ENCODE measurements around the gene BAHD1.

Gene BAHD1

DNA sequence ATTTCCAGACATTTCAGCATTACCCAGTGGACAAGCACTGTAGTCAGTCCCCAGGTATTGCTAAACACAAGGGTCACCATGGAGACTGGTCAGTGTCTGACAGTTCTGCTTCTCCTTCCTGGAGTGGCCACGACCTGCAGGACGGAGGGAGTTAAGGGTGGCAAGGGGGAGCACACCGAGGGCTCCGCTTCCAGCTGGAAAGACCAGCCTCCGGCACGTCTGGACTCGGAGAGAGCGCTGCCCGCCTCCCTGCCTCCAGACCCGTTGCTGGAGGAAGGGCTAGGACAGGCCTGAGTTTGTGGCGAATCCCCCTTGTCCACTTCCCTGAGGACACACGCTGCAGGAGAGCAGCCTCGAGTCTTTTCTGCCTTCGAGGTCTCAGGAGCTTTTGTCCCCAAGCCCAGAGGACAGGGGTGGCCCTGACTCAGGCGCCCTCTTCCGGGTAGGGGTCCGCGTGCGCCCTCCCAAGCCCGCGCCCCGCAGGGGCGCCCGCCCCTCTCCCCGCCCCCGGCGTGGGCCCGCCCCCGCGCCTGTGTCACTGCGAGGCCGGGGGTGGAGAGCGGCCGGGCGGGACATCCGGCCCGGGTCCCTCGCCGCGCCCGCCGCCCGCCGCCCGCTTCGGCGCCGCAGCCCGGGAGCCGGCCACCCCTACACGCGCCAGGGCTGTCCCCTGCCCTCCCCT is 29.8 kb downstream of the BAHD1 start, which contains the start of gene CHST14:
TSS of gene CHST14 (plus strand) at position 562 of the 682 bp plus-strand sequence. CDS start 230 bp downstream, outside the sequence.
- DNase-seq: peak; percentile 44

DNA sequence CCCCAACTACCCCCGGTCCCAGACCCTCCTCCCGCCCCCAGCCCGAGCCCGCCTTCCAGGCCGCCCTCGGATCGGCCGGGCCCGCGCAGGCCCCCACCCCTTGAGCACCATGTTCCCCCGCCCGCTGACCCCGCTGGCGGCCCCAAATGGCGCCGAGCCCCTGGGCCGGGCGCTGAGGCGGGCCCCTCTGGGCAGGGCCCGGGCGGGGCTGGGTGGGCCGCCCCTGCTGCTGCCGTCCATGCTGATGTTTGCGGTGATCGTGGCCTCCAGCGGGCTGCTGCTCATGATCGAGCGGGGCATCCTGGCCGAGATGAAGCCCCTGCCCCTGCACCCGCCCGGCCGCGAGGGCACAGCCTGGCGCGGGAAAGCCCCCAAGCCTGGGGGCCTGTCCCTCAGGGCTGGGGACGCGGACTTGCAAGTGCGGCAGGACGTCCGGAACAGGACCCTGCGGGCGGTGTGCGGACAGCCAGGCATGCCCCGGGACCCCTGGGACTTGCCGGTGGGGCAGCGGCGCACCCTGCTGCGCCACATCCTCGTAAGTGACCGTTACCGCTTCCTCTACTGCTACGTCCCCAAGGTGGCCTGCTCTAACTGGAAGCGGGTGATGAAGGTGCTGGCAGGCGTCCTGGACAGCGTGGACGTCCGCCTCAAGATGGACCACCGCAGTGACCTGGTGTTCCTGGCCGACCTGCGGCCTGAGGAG is 30.5 kb downstream of the BAHD1 start:
- no peak for DNase-seq

DNA sequence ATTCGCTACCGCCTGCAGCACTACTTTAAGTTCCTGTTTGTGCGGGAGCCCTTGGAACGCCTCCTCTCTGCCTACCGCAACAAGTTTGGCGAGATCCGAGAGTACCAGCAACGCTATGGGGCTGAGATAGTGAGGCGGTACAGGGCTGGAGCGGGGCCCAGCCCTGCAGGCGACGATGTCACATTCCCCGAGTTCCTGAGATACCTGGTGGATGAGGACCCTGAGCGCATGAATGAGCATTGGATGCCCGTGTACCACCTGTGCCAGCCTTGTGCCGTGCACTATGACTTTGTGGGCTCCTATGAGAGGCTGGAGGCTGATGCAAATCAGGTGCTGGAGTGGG is 31.0 kb downstream of the BAHD1 start:
- DNase-seq: no peak

DNA sequence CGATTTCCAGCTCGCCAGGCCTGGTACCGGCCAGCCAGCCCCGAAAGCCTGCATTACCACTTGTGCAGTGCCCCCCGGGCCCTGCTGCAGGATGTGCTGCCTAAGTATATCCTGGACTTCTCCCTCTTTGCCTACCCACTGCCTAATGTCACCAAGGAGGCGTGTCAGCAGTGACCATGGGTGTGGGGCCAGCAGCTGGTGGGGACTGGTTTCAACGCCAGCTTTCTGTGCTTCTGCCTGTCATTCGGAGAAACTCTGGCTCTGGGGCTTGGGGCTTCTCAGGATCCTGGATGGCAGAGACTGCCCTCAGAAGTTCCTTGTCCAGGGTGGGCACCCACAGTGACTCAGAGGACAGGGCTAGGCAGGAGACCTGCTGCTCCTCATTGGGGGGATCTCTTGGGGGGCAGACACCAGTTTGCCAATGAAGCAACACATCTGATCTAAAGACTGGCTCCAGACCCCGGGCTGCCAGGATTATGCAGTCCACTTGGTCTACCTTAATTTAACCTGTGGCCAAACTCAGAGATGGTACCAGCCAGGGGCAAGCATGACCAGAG is 31.5 kb downstream of the BAHD1 start:
- DNase-seq: no peak

DNA sequence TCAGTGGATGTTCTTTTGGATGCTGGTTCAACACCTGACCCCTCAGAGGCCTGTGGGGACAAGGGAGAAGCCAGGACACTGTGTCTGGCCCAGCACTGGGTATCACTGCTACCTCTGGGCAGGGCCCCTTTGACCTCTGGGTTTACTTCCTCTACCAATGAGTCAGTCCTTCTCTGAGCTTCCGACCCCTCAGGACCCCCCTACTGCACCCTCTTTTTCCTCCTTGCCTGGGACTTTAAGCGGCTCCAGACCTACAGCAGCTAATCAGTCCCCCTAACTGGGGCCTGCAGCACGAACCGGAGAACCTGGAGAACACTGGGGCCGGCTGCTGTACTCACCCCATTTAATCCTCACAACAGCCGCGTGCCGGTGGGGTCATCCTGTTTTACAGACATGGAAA is 33.8 kb downstream of the BAHD1 start:
- no peak for DNase-seq

DNA sequence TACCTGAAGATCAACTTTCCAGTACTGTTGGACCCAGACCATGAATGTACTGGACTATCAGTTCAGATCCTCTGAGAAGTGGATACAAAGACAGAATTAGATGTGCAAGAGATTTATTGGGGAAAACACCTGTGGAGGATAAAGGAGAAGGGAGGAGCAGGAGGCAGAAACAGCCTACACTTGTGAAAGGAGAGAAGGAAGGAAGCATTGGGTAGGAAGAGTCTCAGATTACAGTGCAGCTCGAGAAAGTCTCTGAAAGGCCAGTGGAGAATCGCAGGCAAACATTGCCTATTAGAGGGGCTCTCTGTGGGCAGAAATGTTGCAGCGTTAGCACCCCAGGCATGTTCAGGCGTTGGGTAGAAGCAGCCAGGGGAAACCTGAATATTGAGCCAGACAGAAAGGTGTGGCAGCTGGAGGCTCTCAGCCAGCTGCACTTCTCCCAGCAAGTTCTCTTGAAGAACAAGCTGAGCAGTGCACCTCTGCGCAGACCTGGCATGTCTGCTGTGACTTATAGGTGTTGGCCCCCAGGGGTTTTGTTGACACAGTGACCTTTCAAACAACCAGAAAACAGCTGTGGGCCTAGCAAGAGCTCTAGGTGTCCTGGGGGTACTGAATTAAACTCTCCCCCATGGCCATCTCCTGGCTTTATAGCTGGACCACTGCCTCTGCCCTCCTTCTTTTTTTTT is 37.0 kb downstream of the BAHD1 start:
- DNase-seq: no peak

DNA sequence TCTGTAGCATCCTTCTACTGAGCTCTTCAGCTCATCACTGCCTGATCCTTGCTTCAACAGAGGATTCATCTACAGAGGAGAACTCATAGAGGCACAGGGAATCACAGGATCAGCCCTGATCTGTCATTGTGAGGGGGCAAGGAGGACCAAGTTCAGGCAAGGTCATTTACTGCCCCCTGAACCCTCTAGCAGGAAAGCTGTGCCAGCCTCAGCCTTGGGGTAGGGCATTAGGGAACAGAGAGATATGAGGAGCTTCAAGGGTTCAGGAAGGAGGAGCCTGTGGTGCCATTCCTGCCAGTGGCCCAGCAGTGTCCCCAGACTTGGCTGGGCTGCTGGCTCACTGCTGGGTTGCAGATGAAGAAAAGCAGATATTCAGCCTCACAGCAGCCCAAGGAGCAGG is 38.3 kb downstream of the BAHD1 start:
- DNase-seq: no peak

DNA sequence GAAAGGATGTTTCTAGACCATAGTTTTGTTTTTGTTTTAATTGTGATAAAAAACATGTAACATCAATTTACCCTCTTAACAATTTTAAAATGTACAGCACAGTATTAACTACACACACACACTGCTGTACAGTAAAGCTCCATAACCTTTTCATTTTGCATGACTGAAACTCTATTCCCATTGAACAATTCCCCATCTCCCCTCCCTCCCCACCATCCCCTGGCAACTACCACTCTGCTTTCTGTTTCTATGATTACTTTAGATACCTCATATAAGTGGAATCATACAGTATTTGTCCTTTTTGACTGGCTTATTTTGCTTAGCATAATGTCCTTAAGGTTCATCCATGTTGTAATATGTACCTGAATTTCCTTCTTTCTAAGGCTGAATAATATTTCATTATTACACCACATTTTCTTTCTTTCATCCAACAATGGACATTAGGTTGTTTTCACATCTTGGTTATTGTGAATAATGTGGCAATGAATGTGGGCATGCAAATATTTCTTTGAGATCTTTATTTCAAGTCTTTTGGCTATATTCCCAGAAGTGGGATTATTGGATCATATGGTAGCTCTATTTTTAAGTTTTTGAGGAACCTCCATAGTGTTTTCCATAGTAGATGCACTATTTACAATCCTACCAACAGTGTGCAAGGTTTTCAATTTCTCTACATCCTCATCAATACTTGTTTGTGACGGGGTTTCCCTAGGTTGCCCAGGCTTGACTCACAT is 40.8 kb downstream of the BAHD1 start:
- no peak for DNase-seq

DNA sequence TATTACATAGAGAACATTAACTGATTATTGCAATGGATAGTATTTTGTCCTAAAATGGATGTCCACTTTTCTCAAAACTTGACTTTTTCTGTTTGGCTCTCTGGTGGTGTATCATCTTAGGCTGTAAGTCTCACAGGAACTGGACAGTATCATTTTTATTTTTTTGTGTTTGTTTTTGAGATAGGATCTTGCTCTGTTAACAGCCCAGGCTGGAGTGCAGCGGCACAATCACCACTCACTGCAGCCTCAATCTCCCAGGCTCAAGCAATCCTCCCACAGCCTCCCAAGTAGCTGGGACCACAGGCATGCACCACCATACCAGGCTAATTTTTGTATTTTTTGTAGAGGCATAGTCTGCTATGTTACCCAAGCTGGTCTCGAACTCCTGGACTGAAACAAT is 43.2 kb downstream of the BAHD1 start:
- no peak for DNase-seq

DNA sequence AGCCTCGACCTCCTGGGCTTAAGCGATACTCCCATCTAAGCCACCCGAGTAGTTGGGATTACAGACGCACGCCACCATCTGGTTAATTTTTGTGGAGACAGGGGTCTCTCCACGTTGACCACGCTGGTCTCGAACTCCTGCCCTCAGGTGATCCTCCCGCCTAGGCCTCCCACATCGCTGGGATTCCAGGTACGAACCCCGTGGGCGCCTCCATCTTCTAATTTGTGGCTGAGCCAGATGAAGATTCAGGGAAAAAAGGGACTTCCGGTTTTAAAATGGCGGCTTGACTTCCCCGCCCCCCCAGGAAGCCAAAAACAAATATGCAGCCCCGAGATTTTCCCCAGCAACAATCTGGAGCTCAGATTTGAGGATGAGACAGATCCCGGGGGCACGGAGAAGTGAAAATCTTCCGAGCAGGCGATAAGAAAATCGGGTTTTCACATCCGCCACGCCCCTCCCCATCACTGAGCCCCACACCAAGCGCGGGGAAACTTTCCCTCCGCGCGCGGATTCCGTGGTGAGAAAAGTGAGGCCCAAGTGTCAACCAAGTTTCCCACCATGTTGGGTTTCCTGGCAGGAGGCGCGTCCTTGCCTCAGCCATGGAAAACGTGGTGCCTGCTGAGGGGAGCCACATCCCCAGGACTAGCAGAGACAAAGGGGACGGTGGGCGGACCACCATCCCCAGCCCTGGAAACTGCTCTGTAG is 45.5 kb downstream of the BAHD1 start:
- no peak for DNase-seq

DNA sequence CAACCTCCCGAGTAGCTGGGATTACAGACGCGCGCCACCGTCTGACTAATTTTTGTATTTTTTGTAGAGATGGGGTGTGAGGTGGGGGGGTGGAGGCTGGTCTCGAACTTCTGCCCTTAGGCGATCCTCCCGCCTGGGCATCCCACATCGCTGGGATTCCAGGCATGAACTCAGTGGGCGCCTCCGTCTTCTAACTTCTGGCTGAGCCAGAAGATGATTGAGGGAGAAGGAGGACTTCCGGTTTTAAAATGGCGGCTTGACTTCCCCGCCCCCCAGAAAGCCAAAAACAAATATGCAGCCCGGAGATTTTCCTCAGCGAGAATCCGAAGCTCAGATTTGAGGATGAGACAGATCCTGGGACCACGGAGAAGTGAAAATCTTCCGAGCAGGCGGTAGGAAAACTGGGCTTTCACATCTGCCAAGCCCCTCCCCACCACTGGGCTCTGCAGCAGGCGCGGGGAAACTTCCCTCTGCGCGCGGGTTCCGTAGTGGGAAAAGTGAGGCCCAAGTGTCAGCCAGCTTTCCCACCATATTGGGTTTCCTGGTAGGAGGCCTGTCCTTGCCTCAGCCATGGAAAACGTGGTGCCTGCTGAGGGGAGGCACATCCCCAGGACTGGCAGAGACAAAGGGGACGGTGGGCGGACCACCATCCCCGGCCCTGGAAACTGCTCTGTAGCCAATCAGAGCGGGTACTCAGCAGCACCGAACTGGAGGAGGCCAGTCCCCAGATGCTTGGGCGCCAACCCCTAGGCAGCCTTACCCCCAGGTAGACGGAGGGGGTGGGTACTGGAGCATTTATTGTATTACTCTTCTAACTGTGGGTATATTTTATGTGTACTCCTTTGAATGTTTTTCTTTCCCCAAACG is 47.3 kb downstream of the BAHD1 start:
- no peak for DNase-seq

DNA sequence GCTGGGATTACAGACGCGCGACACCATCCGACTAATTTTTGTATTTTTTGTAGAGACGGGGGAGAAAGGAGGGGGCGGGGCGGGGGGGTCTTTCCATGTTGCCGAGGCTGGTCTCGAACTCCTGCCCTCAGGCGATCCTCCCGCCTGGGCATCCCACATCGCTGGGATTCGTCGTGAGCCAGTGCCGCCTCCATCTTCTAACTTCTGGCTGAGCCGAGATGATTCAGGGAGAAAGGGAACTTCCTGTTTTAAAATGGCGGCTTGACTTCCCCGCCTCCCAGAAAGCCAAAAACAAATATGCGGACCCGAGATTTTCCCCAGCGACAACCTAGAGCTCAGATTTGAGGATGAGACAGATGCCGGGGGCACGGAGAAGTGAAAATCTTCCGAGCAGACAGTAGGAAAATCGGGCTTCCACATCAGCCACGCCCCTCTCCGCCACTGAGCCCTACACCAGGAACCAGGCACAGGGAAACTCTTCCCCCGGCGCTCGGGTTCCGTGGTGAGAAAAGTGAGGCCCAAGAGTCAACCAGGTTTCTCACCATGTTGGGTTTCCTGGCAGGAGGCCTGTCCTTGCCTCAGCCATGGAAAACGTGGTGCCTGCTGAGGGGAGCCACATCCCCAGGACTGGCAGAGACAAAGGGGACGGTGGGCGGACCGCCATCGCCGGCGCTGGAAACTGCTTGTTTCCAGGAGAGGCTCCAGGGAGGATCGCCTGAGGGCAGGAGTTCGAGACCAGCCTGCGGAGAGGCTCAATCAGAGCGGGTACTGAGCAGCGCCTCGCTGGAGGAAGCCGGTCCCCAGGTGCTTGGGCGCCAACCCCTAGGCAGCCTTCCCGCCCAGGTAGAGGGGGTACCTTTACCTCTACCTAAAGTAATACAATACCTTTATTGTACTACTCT is 48.8 kb downstream of the BAHD1 start:
- no peak for DNase-seq

DNA sequence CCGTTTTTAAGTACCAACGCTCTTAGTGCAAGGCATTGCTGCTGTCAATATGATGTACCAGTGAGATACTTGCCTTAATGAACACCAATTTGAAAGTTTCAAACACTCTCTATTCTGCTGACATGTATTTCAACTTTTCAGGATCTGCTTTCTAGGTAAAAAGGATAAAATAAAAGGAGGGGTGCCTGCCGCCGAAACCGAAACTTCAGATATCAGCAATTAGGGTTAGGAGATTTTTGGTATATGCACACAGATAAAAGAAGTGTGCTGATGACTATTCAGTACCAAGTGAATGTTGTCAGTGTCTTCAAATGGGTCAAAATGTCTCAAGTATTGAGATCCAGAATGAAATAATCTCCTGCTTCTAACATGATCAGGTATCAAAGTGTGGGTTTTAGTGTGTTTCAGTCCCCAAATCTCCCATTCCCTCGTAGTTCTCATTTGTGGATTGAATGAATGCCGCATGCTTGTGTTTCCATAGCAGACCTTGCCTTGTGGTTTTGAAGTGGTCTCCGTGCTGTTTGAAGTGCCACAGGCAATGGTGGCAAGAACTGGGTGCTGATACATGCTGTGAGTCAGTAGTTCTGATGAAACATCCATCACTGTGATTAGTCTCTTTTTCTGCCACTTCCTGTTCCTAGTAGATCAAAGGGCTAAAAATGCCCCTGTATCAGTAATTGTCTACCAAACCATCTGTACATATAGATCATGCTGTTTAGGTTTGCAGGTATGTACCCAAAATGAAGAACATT is 52.5 kb downstream of the BAHD1 start:
- no peak for DNase-seq

DNA sequence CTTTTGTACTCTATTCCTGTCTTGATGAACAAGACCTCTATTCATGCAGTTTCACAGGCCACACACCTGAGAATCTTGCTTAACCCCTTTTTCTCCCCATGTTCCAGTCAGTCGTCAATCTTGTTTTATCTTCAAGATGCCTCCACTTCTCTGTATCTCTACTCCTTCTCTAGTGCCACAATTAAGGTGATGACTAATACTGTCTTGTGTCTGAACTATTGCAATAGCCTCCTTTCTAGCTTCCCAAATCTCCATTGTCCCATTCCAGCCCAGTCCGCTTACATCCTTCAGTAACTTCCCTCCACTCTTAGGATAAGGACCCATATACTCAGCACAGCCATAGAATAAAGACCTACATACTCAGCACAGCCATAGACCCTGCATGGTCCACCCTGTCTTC is 54.8 kb downstream of the BAHD1 start:
- DNase-seq: no peak

DNA sequence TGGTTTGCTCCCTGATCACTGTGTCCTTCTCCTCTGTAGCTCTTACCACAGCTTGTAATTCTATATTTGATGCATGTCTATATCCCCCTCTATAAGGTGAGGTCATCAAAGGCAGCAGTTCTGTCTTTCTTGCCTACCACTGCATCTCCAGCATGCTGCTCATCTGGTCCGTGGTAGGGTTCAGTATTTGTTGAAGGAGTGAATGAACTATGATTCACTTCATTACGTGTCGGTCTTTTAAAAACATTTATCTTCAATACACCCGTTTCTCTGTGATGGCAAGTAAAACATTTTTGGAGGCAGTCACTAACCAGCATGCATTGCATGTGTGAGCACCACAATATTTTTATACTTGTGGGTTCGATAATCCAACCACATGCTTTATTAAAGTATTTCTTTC is 57.7 kb downstream of the BAHD1 start:
- DNase-seq: no peak

DNA sequence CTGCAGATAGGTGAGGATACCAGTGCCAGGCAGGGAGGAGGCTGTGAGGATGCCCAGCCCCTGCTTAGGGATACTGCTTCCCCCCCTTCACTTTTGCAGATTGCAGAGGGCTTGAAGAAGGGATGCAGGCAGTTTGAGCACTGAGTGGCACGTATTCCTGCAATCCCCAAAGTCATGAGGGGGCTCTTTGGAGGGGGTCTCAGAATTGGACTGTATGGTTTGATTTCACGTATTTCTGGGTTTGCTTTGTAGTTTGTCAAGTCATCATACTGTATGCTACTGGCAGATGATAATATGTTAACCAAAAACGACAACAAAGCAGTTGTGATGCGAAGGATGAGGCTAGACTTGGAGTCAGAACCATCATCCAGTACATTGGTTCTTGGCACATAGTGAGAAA is 58.1 kb downstream of the BAHD1 start:
- DNase-seq: no peak

DNA sequence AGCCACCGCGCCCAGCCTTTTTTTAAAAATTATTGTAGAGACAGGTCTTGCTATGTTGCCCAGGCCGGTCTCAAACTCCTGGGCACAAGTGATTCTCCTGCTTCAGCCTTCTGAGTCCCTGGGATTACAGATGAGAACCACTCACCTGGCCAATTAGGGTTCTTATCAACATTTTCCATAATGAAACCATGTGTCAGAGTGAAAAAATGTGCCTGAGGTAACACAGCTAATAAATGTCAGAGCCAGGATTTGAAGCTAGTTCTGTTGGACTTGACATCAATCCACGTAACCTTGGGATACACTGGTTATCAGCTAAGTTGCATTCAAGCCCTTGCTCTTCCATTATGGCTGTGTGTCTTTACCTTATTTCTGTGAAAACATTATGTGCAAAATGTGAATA is 59.2 kb downstream of the BAHD1 start:
- DNase-seq: no peak

DNA sequence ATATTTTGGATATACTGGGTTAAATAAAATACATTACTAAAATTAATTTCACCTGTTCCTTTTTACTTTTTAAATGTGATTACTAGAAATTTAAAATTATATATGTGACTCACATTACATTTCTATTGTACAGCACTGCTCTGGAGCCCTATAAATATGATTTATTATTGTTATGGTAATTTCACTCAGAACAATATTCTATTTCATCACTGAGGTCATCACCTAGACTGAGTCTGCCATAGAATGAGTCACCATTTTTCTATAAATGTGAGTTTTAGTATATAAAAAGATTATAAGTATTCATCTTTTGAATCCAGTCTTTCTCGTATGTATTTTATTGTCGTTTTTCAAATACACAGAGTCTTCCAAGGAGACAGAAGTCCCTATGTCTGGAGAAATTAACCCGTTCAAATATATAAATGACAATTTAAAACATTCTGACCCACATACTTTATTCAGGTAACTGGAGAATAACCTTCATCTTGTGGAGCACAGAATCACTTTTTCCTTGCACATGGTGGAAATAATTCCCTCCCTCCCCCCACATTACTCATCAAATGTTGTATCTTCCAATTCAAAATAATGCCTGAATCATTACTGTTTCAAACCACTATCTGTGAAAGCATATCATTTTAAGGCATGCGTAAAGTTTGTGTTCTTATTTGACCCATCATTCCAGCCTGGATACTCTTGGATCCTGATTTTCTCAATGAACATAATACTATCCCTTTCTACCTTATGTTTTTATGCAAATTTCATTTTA is 60.0 kb downstream of the BAHD1 start:
- DNase-seq: no peak

DNA sequence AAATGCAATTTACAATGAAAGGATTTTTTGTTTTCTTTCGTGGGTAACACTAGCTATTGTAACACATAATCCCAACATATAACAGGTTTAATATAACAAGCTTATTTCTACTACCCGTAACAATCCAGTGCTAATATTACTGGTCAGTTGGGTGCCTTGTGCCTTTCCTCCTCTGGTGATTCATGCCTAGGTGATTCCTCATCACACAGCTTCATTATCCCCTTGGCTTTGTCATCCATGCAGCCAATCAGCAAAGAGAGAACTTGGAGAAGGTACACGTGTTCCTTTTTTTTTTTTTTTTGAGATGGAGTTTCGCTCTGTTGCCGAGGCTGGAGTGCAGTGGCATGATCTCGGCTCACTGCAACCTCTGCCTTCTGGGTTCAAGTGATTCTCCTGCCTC is 60.7 kb downstream of the BAHD1 start:
- no peak for DNase-seq
